Measurements from ENCODE around the gene LCE2A.

Gene LCE2A

GRCh38 chr1:152741656-152742055, 43.5 kb downstream of the LCE2A start:
- TF ChIP-seq REST (IDR thresholded peaks at IDR 0.05; ENCODE audit: insufficient read depth in 1 of 2, low read depth in 2 of 2, low read length in 2 of 2) (no peak), SIN3A (IDR thresholded peaks at IDR 0.05; ENCODE audit: borderline replicate concordance, insufficient read depth, low read length) (no peak), TAF1 (IDR thresholded peaks at IDR 0.05; ENCODE audit: borderline replicate concordance, insufficient read depth, low read length) (no peak)

- TF ChIP-seq REST (IDR thresholded peaks at IDR 0.05; ENCODE audit: insufficient read depth in 1 of 2, low read depth in 2 of 2, low read length in 2 of 2): no peak
- no peak for TF ChIP-seq TAF1 (IDR thresholded peaks at IDR 0.05; ENCODE audit: borderline replicate concordance, insufficient read depth, low read length)
- no peak for TF ChIP-seq SIN3A (IDR thresholded peaks at IDR 0.05; ENCODE audit: borderline replicate concordance, insufficient read depth, low read length)
Observed at GRCh38 chr1:152743371-152744145, 45.4 kb downstream of the LCE2A start.

GRCh38 chr1:152745289-152745704, 47.2 kb downstream of the LCE2A start:
- TF ChIP-seq REST (IDR thresholded peaks at IDR 0.05; ENCODE audit: insufficient read depth in 1 of 2, low read depth in 2 of 2, low read length in 2 of 2) (no peak), SIN3A (IDR thresholded peaks at IDR 0.05; ENCODE audit: borderline replicate concordance, insufficient read depth, low read length) (no peak), TAF1 (IDR thresholded peaks at IDR 0.05; ENCODE audit: borderline replicate concordance, insufficient read depth, low read length) (no peak), FOXP2 (optimal IDR thresholded peaks at IDR 0.05; ENCODE audit: borderline replicate concordance, extremely low read depth, extremely low read length, insufficient read depth) (no peak)

GRCh38 chr1:152745765-152746444, 47.8 kb downstream of the LCE2A start:
- TF ChIP-seq REST (IDR thresholded peaks at IDR 0.05; ENCODE audit: insufficient read depth in 1 of 2, low read depth in 2 of 2, low read length in 2 of 2) (no peak), TAF1 (IDR thresholded peaks at IDR 0.05; ENCODE audit: borderline replicate concordance, insufficient read depth, low read length) (no peak), POLR2AphosphoS5 (IDR thresholded peaks at IDR 0.05; ENCODE audit: low read depth, low read length) (no peak), FOXP2 (optimal IDR thresholded peaks at IDR 0.05; ENCODE audit: borderline replicate concordance, extremely low read depth, extremely low read length, insufficient read depth) (no peak), SIN3A (IDR thresholded peaks at IDR 0.05; ENCODE audit: borderline replicate concordance, insufficient read depth, low read length) (no peak)

All from PFSK-1 (cell line).